Endometrial microvascular endothelial cells (primary cell): ENCODE data around the gene DKK2. TPM values are rescaled to one million over a fixed set of nuclear protein-coding genes. Genes with fewer than 3 reads are reported as not detected.

Experiments
- in situ Hi-C: cut with HindIII; loops from 2 replicates; pipeline ENCODE4 v1.10.0; 2017; ENCODE audit warnings: low sequenced_read_pairs, low pct_unique_long_range_greater_than_20kb; ENCODE audit errors: inconsistent ontology term
- total RNA-seq: library from RNA; depleted of rRNA; stranded (reverse); fragments of >200 nt; gene quantifications from one replicate; pipeline ENCODE4 v1.2.3, GENCODE V29; 2015; ENCODE audit errors: inconsistent ontology term

DKK2 gene, protein sequence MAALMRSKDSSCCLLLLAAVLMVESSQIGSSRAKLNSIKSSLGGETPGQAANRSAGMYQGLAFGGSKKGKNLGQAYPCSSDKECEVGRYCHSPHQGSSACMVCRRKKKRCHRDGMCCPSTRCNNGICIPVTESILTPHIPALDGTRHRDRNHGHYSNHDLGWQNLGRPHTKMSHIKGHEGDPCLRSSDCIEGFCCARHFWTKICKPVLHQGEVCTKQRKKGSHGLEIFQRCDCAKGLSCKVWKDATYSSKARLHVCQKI
- not detected for total RNA-seq

DNA sequence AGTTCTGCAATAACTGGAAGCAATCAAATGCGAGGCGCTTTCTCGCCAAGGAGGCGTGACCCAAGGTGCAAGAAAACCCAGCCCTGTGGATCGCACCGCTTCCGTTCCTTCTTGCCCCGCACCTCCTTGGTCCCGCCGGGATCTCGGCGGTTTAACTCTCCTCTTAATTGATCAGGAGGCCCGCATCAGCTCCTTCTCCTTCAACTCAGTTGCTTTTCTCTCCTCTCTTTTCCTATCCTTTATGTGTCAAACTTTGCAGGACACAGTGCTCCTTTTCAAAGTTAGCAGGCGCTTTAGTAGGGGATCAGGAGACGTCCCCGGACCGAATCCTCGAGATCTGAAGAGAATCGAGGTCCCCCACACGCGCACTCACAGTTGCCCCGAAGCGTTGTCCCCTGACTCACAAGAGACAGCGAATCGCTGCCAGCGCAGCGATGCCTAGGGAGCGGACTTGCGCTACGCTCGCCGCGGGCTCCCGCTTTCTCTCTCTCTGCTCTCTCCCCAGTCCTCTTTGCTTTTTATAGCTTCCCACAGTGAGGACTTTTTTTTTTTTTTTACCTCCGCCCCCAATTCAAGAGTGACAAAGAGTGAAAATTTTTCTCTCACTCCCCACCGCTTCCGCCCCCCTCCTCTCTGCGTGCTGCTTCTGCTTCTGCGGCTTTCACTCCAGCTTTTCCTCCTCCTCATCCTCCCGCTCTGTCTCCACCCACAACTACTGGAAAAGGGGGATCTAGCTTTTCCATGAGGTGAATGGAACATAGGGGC lies at the start of gene DKK2:
Gene DKK2, minus strand, starts transcription at position 495 of the 765 bp plus-strand sequence. CDS start 722 bp downstream, outside the sequence.
- in situ Hi-C loops, result loop anchor here (10.0 kb wide), 1 partner anchor 149 kb away; no protein-coding TSS in a partner anchor

DNA sequence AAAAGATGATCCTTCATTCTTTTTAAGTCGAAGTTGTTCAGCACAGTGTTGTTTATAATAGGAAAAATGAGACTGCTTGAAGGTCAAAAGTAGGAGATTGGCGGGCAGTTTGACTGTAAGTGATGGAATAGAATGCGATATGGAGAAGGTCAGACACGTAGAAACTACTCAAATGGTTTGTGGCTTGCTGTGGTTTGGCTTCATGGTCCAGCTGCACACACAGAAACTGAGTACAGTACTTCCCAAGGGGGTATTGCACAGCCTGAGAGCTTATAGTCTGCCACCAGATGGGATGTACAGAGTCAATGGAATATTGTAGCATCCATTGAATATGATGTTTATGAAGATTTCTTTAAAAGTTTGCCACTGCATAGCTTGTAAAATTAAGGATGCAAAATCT lies 41.1 kb upstream of the DKK2 start:
- in situ Hi-C loops, result no loop called here

DNA sequence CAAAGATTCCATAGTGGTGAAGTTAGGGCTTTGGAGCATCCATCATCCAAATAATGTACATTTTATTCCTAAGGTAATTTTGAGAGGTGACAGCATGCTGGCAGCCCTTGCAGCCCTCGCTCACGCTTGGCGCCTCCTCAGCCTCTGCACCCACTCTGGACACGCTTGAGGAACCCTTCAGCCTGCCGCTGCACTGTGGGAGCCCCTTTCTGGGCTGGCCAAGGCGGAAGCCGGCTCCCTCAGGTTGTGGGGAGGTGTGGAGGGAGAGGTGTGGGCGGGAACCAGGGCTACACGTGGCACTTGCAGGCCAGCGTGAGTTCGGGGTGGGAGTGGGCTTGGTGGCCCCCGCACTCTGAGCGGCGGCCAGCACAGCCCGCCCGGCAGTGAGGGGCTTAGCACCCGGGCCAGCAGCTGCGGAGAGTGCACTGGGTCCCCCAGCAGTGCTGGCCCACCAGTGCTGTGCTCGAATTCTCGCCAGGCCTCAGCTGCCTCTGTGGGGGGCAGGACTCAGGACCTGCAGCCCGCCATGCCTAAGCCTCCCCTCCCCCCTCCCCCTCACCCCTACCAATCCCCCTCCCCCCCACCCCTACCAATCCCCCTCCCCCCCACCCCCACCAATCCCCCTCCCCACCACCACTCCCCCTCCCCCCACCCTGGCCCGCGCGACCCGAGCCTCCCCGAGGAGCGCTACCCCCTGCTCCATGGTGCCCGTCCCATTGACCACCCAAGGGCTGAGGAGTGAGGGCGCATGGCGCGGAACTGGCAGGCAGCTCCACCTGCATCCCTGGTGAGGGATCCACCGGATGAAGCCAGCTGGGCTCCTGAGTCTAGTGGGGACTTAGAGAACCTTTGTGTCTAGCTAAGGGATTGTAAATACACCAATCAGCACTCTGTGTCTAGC lies 37.0 kb upstream of the DKK2 start:
- in situ Hi-C loops, result no loop called here

DNA sequence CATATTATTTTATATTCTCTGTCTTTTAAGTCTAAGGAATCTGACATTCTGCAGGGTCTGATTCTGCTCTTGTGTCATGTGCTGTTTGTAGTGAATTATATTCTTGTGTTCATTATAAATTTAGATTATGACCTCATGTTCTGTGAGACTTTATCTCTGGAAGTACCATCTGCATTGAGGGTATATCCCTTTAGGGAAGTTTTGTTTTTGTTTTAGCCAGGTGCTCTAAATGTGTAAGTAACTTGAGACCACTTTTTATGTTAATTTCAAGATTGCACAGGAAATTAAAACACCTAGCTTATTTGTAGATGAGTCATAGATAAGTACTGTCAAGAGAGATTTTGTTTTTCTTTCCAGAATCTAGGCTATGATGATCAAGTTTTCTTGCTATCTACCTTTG lies 35.0 kb upstream of the DKK2 start:
- in situ Hi-C loops, result no loop called here

DNA sequence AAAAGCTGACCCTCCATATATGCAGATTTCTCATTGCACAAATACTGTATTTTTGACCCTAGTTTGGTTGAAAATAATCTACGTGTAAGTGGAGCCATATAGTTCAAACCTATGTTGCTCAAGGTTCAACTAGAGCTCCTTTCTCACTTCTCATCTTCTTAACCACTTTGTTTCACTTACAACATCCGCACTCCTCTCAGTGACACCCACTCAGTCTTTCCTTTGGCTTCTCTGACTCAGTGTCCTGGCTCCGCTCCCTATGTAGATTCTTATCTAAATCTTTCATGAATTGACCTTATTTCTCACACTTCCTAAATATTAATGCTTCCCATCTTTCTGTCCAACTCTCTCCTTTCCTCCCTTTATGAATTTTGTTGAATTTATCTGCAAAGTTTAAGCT lies 32.9 kb upstream of the DKK2 start:
- in situ Hi-C loops, result no loop called here

DNA sequence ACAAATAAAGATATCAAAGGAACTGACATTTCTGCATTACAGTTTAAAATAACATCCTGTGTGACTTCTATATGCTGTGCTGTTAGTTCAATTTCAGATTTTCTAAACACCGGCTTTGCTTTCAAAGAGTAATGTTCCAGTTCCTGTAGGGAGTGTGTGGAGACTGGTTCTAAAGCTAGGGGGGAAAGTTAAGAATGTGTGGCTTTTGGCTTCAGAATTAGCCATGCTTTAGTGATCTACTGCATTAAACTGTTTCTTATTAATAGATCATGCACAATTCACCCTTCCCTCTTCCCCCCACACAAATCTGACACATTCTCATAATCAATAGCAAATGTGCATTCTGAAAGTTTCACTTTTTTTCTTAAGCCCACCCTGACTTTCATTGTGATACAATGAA lies 32.0 kb upstream of the DKK2 start:
- in situ Hi-C loops, result no loop called here

DNA sequence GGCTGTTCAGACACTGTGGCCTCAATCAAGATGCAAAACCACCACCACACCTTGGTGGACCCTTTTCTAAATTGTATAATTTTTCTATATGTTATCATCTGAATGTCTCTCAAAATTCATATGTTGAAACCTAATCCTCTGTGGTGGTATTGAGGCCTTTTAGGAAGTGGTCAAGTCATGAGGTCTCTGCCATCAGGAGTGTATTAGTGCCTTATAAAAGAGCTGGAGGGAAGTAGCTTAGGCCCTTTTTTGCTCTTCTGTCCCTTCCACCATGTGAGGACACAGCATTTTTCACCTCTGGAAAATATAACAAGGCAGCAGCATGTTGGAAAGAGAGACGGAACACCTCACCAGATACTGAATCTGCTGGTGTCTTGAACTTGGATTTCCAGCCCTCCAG lies 30.5 kb upstream of the DKK2 start:
- in situ Hi-C loops, result no loop called here

DNA sequence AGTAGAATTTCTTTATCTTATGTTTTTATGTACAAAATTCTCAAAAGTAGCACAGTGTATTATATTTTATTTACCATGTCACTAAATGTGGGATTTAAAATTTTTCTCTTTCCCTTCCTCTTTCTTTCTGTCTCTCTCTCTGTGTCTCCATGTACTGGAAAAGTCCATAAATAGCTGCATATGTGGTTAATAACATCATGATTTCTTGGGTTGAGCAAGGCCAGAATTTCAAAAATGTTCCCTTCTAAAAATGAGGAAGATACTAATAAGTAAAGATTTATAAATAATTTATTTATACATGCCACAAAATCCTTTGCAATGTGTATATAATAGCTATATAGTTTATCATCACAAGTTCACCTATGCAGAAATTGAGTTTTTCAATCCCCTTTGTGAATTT lies 29.1 kb upstream of the DKK2 start:
- in situ Hi-C loops, result no loop called here

DNA sequence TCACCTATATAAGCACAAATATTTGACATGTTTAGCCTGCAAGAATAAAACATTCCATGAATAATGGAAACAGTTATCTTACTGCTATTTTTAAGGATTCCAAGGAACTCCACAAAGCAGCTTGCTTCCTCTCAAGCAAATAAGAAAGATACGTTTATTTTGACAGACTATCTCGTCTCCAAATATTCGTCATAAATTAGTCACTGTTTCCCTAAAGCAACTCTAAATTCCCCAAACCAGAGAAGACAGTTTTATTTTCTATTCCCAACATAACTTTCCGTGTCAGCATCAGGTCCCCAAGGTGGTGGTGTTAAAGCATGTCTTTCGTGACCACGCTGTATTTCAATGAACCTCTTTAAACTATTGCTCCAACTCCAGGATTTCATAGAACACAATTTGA lies 24.3 kb upstream of the DKK2 start:
- in situ Hi-C loops, result no loop called here

DNA sequence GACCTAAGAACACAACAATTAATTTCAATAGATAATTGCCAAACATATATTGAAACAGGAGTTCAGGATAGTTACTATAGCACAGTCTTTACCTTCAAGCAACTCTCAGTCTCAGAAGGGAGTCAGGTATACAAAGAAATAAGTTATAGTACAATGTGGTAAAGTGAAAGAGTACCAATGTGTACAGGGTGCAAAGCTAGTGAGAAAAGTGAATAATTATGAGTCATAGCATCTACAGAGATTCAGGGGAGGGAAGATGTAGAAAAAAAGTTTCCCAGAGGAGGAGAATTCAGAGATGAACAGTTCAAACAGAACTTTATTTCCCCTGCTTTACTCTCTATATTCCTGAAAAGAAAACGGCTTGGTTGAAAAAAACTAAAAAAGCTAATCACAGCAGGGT lies 22.7 kb upstream of the DKK2 start:
- in situ Hi-C loops, result no loop called here

DNA sequence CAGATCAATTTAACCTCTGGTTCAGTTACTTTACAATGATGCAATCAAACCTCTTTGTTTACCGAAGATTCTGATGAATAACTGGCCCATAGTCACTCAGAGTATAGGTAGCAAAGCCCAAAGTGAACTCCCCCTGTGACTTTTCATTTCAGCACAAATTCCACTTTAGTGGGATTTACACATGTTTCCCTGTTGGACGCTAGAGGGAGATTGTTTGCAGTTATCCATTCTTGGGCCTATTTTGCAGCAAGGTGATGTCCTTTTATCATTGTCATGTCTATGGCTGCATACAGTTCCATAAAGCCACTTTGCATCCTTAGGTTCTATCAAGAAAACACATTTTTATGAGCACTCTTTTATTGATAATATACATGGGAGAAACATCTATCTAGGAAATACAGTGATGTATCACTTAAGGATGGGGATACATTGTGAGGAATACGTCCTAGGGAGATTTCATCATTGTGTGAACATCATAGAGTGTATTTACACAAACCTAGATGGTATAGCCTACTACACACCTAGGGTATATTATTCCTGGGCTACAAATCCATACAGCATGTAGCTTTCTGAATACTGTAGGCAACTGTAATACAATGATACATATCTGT lies 14.5 kb upstream of the DKK2 start:
- in situ Hi-C loops, result no loop called here

DNA sequence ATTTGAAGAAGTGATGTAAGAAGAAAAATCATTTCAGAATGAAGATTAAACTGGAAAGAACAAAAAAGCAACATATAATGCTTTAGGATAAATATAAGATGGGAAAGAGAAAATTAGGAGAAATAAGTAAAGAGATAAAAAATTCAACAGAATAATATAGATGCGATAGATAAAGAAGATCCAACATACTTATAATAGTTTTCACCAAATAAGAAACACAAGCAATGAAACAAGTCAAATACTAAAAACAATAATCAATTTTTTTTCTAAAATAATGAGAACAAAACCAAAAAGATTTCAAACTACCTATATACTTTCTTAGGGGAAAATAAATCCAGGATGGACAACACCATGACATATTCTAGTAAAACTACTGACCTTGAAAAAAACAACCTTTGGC lies 10.1 kb upstream of the DKK2 start:
- in situ Hi-C loops, result no loop called here

DNA sequence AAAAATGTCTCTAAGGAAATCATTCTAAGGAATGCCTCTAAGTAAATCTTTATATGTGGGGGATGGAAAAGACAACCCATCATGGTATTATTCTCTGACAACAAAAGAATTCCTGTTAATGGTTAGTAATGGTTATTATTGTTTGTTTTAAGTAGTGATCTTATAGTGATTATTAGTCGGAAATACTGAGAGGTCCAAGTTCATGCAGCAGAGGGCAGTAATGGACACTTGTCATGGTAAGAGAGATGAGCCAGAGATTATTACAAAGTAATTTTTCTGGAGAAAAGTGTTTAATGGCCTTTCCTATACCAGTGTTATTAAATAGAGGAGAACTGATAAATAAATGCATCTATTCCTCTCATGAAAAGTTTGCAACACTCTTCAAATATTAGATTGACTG lies 8.1 kb upstream of the DKK2 start:
- in situ Hi-C loops, result no loop called here

DNA sequence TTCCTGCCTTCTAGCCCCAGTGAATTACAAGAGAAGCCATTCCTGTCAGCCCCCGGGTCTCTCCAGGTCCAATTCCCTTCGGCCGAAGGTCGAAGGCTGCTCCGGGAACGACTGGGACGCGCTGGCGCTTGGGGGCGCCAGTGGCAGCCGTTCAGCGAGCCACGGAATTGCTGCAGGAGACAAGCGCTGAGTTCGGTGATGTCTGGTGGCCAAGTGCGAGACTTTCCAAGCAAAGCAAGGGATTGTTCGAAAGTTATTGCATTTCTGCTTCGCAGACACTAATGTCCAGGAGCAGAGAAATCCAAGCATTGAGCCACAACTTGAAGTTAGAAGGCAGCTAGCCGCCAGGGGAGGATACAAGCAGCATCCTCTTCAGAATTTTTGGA lies 1.1 kb upstream of the DKK2 start:
- in situ Hi-C loops, result loop anchor here (10.0 kb wide), 1 partner anchor 148 kb away; no protein-coding TSS in a partner anchor

DNA sequence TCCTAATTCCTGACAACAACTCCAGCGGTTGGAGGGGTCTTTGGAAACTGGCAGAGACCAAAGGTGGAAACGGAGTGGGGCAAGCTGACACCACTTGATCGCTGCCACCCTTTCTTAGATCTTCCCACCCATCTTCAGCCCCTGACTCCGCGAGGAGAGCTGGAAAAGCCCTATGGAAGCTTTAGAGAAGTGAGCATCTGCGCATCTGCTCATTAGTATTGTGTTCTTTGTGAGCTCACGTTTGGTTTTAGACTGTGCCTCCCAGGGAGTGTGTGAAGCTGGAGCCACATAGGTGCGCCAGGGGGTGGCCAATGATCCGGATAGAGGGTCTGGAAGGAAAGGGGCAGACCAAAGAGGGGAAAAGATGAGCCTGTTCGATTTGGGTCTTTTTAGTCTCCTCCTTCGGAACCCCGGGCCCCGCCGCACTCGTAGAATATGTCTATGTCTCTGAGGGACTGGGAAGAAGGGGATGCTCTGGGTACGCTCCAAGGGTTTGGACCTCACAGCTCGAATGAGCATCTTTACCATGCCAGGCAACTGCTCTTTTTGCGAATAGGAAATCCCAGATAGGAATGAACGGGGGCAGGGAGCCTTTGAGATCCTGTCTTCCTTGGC lies 578 bp upstream of the DKK2 start:
- in situ Hi-C loops, result loop anchor here (10.0 kb wide), 1 partner anchor 148 kb away; no protein-coding TSS in a partner anchor

DNA sequence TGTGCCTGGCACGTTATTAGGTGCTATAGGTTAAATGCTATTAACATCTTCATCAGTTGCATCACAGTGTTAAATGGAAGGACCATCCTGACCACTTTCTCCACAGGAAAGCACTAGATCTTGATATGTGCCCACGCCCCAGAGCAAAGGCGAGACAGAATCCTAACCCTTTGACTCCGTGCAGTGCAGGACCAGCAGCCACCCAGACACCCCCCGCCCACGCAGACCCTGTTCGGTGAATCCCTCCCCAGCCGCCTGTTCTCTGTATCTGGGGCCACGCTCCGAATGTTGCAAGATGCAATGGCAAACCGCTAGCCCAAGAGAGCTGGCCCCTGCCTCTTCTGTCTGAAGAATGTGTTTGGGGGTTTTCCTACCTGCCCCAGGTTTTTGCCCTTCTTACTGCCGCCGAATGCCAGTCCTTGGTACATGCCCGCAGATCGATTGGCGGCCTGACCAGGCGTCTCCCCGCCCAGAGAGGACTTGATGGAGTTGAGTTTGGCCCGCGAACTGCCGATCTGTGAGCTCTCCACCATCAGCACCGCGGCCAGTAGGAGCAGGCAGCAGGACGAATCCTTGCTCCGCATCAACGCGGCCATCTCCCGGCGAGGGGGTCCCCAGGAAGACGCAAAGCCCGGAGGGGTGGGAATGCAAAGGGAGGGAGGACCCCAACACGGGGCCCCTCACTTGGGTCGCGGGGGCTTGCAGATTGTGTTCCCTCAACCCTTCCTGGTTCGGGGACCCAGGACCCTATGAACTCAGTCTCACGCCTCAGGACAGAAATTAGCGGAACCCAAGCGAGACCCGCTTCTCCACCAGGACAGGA lies 906 bp downstream of the DKK2 start:
- in situ Hi-C loops, result loop anchor here (10.0 kb wide), 1 partner anchor 150 kb away; no protein-coding TSS in a partner anchor

DNA sequence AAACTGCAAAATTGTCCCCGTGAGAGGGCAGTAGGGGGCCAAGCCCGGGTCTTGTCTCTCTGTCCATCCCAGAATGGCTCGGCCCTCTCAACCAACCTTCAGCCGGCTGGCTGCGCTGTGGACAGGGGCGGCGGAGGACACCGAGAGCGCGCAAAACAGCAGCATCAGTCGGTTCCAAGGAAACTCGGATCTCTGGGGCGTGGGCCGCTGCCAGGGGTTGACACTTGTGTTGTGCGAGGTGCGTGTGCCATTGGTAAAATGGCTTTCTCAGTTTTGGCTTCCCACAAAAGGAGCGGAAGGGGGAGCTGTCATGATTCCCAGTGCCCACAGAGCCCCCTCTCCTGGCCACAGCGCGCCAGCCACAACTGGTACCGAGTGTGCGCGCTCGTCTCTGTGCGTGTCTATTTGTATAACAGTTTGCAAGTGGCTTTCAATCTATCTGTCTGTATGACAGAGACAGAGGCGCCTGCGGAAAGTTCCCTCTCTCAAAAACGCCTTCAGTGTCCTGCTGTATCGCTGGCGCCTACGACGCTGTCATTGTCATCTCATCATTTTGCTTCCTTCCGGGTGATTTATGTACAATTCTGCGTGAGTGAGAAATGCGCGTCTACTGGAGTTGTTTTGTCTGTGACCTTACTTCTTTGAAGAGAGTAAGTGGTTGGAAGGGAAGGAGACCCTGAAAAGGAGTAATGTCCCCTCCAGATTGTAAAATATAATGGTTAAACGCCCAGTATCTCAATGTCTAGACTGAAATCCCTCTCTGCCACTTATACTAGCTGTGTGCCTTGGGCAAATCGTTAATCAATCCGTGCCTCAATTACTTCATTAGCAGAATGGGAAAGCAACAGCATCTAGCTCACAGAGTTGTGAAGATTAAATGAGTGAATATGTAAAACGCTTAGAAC lies 1.8 kb downstream of the DKK2 start:
- in situ Hi-C loops, result loop anchor here (10.0 kb wide), 1 partner anchor 150 kb away; no protein-coding TSS in a partner anchor
